HG03135 (cell line): ENCODE measurements around the gene LRRC25.

ENCODE experiments used
- ATAC-seq: cut with Tn5 transposase; IDR thresholded peaks from one replicate; pipeline ENCODE4 v1.9.1; 2021; ENCODE audit warnings: mild to moderate bottlenecking, moderate library complexity; ENCODE audit not compliant: unreplicated experiment

The LRRC25 gene

GRCh38 chr19:18397242-18398202 is at the start of gene LRRC25:
Gene LRRC25 (minus strand): TSS chr19:18397622. CDS start chr19:18396963, 659 bp downstream.
- no peak for ATAC-seq

GRCh38 chr19:18446811-18447359 is 49.5 kb upstream of the LRRC25 start:
- no peak for ATAC-seq

- no peak for ATAC-seq
These were observed 48.9 kb upstream of the LRRC25 start for GRCh38 chr19:18446145-18446810.

DNA sequence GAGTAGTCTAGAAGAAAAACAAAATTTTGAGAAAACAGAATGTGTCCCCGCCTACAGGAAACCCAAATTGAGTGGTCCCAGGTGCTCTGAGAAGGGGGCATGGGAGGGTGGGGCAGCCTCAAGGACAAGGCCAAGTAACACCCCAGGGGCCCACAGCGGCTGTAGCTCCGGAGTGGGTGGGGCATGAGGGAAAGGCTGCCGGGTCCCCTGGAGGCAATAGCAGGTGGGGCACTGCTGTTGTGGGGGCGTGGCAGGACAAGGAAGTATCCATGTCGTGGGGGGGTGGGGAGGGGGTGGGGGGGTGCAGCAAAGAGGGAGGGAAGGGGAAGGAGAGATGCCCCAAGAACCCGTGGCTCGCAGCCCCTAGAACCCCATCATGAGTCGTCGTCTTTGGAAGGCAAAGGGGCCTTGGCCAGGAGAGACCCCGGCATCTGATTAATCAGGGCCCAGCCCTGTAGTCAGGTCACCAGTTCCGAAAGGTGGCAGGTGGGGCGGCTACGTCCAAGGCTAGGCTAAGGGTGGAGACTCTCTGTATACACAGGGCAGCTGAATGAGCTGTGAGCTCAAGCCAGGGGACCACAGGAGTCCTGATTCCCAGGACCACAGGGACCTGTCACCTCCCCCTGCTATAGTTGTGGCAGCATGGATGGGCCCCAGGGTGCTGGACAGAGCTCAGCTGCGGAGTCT is 48.0 kb upstream of the LRRC25 start:
- no peak for ATAC-seq

DNA sequence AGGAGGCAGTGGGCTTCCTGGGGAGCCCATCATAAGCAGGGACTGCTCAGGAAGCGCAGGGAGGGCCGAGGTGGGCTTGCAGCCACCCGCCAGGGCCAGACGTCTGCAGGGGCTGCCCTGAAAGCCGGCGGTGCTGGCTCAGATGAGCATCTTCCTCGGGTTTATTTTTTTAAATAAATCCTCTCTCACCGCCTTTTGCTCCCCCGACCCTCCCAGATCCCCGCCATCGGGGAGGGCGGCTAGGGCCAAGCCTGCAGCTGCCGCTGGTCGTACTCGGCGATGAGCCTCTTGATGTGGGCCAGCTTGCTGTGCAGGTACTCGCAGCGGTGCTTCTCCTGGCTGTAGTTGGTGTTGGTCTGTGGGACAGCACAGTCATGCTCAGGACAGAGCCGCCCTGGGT is 47.1 kb upstream of the LRRC25 start:
- ATAC-seq, result no peak

- ATAC-seq, result no peak
These were observed 46.4 kb upstream of the LRRC25 start for GRCh38 chr19:18443831-18444230.

- ATAC-seq, result no peak
These were observed 46.0 kb upstream of the LRRC25 start for GRCh38 chr19:18443406-18443805.

DNA sequence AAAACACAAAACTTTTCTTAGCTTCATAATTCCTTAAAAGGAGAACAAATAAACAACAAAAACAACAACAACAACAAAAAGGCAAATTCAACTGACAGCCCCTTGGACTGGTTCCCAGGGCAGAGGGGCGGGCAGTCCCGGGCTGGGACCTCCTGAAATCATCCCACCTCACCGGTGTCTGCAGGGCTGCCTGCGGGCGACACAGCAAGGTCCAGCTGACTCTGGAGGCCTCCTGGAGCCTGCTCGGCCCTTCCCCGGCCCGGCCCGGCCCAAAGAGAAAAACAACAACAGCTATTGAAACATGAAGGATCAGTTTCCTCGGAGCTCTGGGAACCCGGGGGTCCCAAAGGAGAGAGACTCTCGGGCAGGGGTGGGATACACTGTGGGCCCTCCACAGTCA is 45.5 kb upstream of the LRRC25 start:
- ATAC-seq, result no peak

DNA sequence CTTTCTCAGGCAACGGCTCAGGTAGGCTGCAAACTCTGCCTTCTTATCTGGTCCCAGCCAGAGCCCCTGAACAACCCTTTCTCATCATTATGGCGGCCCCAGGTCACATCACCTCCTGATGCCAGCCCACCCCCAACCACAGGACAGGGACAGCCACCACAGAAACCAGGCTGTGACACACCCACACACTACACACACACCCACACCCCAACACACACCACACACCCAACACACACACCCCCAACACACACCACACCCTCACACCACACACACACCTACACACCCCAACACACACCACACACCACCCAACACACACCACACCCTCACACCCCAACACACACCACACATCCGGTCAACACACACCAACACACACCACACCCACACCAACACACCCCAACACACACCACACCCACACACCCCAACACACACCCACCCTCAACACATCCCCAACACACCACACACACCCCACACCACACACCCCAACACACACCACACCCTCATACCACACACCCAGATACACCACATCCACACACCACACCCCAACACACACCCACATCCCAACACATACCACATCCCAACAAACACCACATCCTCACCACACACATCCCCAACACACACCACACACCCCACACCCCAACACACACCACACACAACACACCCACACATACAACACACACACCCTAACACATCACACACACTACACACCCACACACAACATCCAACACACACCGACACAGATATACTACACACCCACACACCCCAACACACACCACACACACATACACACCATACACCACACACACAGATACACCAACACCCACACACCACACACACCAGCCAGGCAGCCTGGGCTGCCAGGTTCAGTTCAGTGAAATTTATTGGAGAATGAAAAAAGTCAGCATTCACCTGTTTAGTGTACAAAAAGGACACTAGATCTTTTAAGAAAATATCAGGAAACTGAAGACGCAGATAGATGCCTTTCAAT is 44.7 kb upstream of the LRRC25 start:
- ATAC-seq, result no peak

DNA sequence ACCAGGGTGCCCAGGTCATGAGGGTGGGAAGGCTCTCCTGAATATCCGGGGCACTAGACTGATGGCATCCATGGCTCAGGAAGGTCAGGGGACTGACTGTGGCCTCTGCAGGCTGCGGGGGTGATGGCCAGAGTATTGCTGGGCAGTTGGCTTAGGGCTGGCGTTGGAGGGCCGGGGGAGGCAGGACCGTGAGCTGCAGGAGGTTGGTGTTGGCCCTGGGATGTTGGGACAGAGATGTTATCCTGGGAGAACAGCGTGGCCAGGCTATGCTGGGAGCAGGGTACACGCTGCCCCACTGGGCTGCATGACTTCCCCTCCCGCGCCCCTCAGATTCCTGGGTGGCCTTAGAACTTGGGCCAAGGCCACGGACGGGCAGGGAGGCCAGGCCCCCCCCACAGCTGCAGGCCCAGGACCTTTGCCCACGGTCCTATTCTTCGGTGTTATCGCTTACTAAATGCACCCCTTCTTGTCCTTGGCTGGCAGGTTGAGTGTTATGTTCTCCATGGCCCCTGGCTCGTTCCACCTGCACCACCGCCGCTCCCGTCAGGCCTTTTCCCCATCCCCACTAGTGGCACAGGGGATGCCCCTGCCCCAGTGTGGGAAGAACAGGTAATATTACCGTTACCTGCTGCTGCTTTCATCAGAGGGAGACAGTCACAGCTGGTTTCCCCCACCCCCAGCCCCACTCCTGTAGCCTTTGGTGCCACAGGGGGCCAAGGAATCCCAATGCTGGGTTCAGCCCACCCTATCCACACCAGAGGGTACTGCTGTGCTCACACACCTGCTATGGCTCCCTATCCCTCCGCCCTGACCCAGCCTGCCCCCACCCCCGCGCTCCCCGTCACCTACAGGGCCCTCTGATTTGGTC is 43.7 kb upstream of the LRRC25 start:
- ATAC-seq, result no peak

- no peak for ATAC-seq
These were observed 43.0 kb upstream of the LRRC25 start for GRCh38 chr19:18440415-18440877.

DNA sequence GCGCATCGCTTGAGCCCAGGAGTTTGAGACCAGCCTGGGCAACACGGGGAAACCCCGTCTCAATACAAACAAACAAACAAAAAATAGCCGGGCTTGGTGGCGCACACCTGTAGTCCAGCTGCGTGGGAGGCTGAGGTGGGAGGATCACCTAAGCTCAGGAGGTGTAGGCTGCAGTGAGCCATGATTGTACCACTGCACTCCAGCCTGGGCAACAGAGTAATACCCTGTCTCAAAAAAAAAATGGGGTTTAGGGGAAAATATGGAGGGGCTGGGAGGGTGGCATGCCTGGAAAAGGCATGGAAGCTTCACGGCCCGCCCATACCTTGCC is 42.5 kb upstream of the LRRC25 start:
- no peak for ATAC-seq

DNA sequence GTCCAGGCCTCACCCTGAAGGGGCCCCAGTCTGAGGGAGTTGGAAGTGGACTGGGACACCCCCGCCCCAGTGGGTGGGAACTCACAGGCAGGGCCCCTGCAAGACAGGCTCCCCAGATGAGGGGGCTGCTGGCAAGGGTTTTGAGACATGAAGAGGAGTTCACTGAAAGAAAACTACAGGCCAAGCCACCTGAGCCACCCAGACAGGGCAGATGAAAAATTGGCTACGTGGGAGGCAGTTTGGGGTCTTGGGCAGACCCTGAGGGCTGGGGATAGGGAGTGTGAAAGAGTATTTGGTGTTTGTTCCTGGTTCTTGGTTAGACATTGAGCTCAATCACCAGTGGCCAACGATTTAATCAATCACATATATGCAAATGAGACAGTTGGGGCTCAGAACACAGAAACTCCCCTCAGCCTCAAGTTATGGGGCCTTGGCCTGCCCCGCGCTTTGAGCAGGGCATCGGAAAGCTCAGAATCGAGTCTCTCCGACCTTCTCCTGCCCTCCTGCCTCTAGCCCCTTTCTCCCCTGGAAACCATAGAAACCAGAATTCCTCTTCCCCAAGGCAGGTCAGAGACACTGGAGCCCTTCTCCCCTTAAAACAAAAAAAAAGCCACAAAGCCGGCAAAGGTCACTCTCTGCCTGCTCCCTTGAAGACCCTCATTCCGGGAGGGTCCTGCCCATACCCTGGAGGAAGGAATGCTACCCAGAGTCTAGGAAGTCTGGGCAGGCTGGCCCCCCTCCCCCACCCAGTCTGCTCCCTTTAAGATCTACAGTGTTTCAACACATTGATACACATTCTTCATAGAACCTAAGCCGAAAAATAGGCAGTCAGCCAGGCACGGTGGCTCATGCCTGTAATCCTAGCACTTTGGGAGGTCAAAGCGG is 41.8 kb upstream of the LRRC25 start:
- ATAC-seq, result no peak

GRCh38 chr19:18438331-18439024 is 41.1 kb upstream of the LRRC25 start:
- no peak for ATAC-seq

DNA sequence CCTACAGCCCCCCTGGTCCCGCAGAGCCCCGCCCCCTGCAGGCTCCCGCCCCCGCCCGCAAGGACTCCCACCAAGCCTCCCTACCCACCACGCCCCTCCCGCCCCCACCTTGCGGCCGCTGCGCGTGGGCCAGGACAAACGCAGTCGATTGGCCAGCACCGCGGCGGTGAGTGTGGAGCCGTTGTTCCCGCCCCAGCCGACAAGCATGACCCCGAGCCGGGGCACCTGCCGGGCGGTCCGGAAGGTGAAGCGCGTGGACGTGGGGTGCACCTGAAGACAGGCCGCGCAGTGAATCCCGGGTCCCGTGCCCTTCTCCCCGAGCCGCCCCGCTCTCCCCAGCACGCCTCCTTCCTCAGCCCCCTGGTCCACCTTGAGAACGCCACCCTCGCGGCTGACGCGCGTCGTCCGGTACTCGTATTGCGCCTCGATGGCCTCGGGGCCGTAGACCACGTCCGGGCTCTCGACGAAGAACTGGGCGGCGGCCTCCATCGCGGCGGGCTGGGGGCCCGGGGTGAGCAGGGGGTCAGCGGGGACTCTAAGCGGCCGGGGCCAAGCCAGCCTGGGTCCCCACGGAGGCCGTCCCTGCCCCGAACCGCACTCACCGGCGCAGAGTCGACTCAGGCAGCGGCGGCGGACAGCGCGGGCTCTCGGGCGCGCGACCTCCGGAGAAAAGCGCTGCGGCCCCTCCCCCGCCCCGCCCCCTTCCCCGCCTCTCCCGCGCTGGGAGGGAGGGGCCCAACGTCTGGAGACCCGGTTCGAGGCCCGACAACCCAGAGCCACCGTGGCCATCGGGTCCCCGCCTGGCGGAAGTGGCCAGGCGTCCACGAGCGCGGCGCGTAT is 40.3 kb upstream of the LRRC25 start, which contains the start of gene ISYNA1:
Gene ISYNA1 (minus strand): TSS at position 643 of the 840 bp plus-strand sequence. CDS start 154 bp downstream, at position 489.
- ATAC-seq, result no peak

GRCh38 chr19:18436671-18437490 is 39.5 kb upstream of the LRRC25 start:
- no peak for ATAC-seq
